ENCODE results near the gene AFF3. TPM values are rescaled to one million over a fixed set of nuclear protein-coding genes. Genes with fewer than 3 reads are reported as not detected.

The AFF3 gene
- total and polyA plus RNA-seq, 2 experiments from 2014 or later: 7.3 to 7.8 TPM

DNA sequence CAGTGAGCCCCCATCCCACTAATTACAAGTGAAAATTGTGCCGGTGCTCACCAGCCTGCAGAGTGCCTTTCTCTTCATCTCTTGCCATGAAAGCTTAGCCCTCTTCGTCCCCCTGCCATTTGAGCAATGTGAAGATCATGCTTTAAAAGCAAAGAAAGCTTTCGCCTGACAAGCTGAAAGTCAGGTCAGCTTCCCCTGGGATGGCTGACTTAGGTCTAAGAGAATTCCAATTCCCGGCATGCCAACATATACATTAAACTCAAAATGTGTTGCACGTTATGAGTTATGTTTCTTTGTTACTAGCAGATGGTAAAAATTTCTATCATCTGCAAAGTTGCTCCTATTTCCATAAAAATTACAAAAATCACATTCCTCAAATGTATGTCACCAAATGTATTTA is 129.8 kb downstream of the AFF3 start:
- H2AFZ ChIP-seq: no peak overlapping the region
- DNase-seq (ENCODE audit: low spot score): no peak
- no peak overlapping the region for H3K4me2 ChIP-seq
- TF ChIP-seq CTCF (IDR thresholded peaks at IDR 0.05; ENCODE audit: poor library complexity) (no peak), EZH2 (IDR thresholded peaks at IDR 0.05; ENCODE audit: borderline replicate concordance) (no peak), EZH2phosphoT487 (IDR thresholded peaks at IDR 0.05; ENCODE audit: low read depth, severe bottlenecking, unreplicated experiment) (no peak)
- H3K36me3 ChIP-seq (replicated peaks; ENCODE audit: insufficient read depth, low read depth): no peaks in the 10 kb centered on the region
- H3K79me2 ChIP-seq: no peaks in the 10 kb centered on the region
- no peaks in the 10 kb centered on the region for H3K27me3 ChIP-seq
- H3K4me3 ChIP-seq: no peak overlapping the region
- H3K9me2 ChIP-seq (replicated peaks; ENCODE audit: insufficient read depth): no peaks in the 10 kb centered on the region
- H4K20me1 ChIP-seq (ENCODE audit: insufficient read depth, poor library complexity, severe bottlenecking): no peaks in the 10 kb centered on the region
- peaks cover 3% of the 10 kb centered on the region for H3K4me1 ChIP-seq (ENCODE audit: insufficient read depth)
- WGBS (ENCODE audit: low lambda C conversion rate, missing lambda C conversion rate): 87% methylated on average over 5 of the region's 5 CpGs
- H3K9me3 ChIP-seq (ENCODE audit: low read depth): no peaks in the 10 kb centered on the region
- H3K27ac ChIP-seq: no peak overlapping the region

- no peak for DNase-seq (ENCODE audit: low spot score)
- H2AFZ ChIP-seq: no peak overlapping the region
- no peaks in the 10 kb centered on the region for H3K79me2 ChIP-seq
- no peaks in the 10 kb centered on the region for H3K9me2 ChIP-seq (replicated peaks; ENCODE audit: insufficient read depth)
- H3K4me2 ChIP-seq: no peak overlapping the region
- no peaks in the 10 kb centered on the region for H3K9me3 ChIP-seq (ENCODE audit: low read depth)
- no peak for TF ChIP-seq CTCF (IDR thresholded peaks at IDR 0.05; ENCODE audit: poor library complexity)
- no peak for TF ChIP-seq EZH2phosphoT487 (IDR thresholded peaks at IDR 0.05; ENCODE audit: low read depth, severe bottlenecking, unreplicated experiment)
- TF ChIP-seq EZH2 (IDR thresholded peaks at IDR 0.05; ENCODE audit: borderline replicate concordance): no peak
- H3K4me1 ChIP-seq (ENCODE audit: insufficient read depth): peaks cover 3% of the 10 kb centered on the region
- WGBS (ENCODE audit: low lambda C conversion rate, missing lambda C conversion rate): 53% methylated on average over 5 of the region's 5 CpGs
- no peaks in the 10 kb centered on the region for H3K27me3 ChIP-seq
- no peak overlapping the region for H3K4me3 ChIP-seq
- H4K20me1 ChIP-seq (ENCODE audit: insufficient read depth, poor library complexity, severe bottlenecking): no peaks in the 10 kb centered on the region
- H3K27ac ChIP-seq: no peak overlapping the region
- no peaks in the 10 kb centered on the region for H3K36me3 ChIP-seq (replicated peaks; ENCODE audit: insufficient read depth, low read depth)
These were observed 131.1 kb downstream of the AFF3 start for GRCh38 chr2:100011272-100011731.

- Histone ChIP-seq H3K4me3 (no peak overlapping the region), H3K9me3 (ENCODE audit: low read depth) (no peaks in the 10 kb centered on the region), H3K27me3 (no peaks in the 10 kb centered on the region), H3K4me1 (ENCODE audit: insufficient read depth) (peaks cover 3% of the 10 kb centered on the region), H2AFZ (no peak overlapping the region), H3K36me3 (replicated peaks; ENCODE audit: insufficient read depth, low read depth) (no peaks in the 10 kb centered on the region), H3K9me2 (replicated peaks; ENCODE audit: insufficient read depth) (no peaks in the 10 kb centered on the region), H3K79me2 (no peaks in the 10 kb centered on the region), H3K4me2 (no peak overlapping the region), H4K20me1 (ENCODE audit: insufficient read depth, poor library complexity, severe bottlenecking) (no peaks in the 10 kb centered on the region), H3K27ac (no peak overlapping the region)
- DNase-seq (ENCODE audit: low spot score): no peak
- TF ChIP-seq EZH2 (IDR thresholded peaks at IDR 0.05; ENCODE audit: borderline replicate concordance): no peak
- TF ChIP-seq CTCF (IDR thresholded peaks at IDR 0.05; ENCODE audit: poor library complexity): no peak
- no peak for TF ChIP-seq EZH2phosphoT487 (IDR thresholded peaks at IDR 0.05; ENCODE audit: low read depth, severe bottlenecking, unreplicated experiment)
- WGBS (ENCODE audit: low lambda C conversion rate, missing lambda C conversion rate): 89% methylated on average over 5 of the region's 5 CpGs
These were observed 131.8 kb downstream of the AFF3 start for GRCh38 chr2:100010606-100011005.

GRCh38 chr2:100009743-100010142 is 132.6 kb downstream of the AFF3 start:
- H3K4me3 ChIP-seq: no peak overlapping the region
- H3K36me3 ChIP-seq (replicated peaks; ENCODE audit: insufficient read depth, low read depth): no peaks in the 10 kb centered on the region
- H3K27me3 ChIP-seq: no peaks in the 10 kb centered on the region
- no peak overlapping the region for H3K27ac ChIP-seq
- H3K4me1 ChIP-seq (ENCODE audit: insufficient read depth): peaks cover 5% of the 10 kb centered on the region
- 88% methylated on average over 6 of the region's 6 CpGs for WGBS (ENCODE audit: low lambda C conversion rate, missing lambda C conversion rate)
- TF ChIP-seq CTCF (IDR thresholded peaks at IDR 0.05; ENCODE audit: poor library complexity) (no peak), EZH2phosphoT487 (IDR thresholded peaks at IDR 0.05; ENCODE audit: low read depth, severe bottlenecking, unreplicated experiment) (no peak), EZH2 (IDR thresholded peaks at IDR 0.05; ENCODE audit: borderline replicate concordance) (no peak)
- H3K9me3 ChIP-seq (ENCODE audit: low read depth): no peaks in the 10 kb centered on the region
- H3K9me2 ChIP-seq (replicated peaks; ENCODE audit: insufficient read depth): no peaks in the 10 kb centered on the region
- H3K79me2 ChIP-seq: no peaks in the 10 kb centered on the region
- DNase-seq (ENCODE audit: low spot score): no peak
- no peaks in the 10 kb centered on the region for H4K20me1 ChIP-seq (ENCODE audit: insufficient read depth, poor library complexity, severe bottlenecking)
- H3K4me2 ChIP-seq: no peak overlapping the region
- H2AFZ ChIP-seq: no peak overlapping the region

Measured in hepatocyte (in vitro differentiated cells).